Measurements from ENCODE around the gene NPC1L1. TPM values are rescaled to one million over a fixed set of nuclear protein-coding genes. Genes with fewer than 3 reads are reported as not detected.
"Not testable (repeated sequence)": the region's sequence is repeated elsewhere in the genome, so short reads cannot be mapped to it uniquely, and the experiment has no call there.

The NPC1L1 gene
- total RNA-seq, 1 experiment from 2014 or later = not detected

DNA sequence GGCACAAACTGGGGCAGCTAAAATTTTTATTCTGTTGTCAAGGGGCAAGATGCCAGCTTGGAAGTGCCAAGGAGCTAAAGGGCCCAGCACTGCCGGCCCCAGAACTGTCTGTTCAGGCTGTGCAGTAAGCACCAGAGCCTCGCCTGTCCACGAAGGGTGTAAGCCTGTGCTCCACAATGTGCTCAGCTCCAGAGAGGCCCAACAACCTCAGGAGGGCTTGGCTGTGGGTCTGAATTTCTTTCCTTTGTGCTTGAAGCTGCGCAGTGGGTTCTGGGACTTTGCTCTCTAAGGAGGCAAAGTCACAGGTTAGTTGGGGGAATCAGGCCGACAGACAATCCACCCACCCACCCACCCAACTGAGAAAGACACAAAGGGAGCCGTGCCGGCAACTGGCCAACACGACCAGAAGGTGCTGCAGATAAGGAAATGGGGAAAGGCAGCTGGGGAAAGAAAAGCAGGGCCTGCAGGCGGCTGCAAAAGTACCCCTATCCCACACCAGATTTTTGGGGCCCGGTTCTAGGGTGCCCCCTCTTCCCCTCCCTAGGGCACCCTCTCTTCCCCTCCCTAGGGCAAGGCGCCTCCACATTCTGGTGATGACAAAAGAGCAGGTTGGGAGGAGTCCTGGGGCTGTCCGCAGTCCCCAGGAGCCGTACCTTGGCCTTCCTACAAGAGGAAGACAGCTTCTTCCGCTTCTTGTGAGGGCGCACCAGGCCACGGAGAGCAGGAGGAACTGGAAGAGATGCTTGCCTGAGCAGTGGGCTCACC lies 24.8 kb upstream of the NPC1L1 start:
- DNase-seq (ENCODE audit: low spot score) = no peak

DNA sequence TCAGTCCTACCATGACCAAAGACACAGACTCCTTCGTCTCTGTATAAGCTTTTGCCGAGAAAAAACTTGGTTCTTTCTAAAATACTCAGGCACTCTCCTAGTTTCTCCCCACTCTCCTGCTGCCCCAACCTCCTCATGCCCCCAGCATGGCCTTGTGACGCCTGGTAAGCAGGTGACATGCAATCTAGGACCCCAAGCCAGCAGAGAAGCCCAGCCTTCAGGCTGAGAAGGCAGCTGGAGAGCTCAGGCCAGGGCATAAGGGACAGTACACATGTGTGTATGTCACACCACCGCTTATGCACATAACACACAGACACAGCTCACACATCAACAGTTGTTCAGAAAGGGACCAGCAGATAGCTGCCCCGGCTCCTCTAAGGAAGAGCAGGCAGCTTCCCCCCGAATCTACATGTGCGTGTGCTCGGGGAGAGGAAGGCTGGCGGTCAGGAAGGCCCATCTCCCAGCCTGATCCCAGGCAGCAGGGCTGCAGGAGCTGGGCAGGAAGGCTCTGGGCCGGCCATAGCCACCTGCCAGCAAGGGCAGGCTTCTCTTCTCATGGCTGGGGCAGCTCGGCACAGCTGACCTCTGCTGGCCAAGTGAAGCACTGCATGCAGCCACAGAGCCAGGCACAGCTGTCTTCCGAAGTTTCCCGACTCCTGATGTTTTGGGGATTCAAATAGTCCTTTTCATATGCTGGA lies 24.1 kb upstream of the NPC1L1 start:
- DNase-seq (ENCODE audit: low spot score) = peak; percentile 73

DNA sequence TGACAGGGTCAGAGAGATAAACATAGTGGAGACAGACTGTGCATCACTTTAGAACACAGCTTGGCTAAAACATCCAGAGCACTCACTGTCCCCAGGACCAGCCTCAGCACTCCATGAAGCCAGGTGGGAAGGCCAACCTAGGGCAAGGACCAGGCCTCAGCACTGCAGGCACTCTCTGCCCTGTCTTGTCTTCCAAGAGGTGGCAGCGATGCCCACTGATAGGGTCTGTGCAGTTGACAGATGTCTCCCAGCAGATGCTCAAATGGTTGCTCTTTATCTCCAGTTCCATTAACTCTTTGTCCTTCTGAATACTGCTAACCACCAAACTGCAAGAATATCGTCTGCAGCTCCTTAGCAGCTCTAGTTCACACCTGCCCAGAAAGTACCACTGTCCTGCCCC lies 23.5 kb upstream of the NPC1L1 start:
- no peak for DNase-seq (ENCODE audit: low spot score)

DNA sequence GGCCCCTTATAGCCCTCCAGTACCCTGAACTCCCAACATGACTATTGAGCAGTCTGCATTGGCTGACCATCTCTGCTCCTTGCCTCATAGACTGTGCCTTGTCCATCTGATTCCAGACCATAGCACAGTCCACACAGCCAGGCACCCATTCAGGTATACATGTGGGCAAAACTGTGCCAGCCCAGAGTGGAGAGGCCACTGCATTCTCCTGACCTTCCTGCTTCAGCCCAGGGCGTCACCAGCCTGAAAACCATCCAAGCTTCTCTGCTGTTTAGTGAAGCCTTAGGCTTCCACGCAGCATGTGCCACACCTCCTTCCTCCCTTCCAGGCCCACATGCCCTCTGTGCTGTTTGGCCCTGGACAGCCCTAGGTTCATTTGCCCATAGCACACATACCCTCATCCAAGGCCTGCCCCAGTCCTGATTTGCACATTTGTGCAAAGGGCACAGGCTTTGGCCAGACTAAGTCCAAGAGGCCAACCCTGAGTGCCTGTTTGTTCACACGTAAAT lies 22.1 kb upstream of the NPC1L1 start:
- no peak for DNase-seq (ENCODE audit: low spot score)

DNA sequence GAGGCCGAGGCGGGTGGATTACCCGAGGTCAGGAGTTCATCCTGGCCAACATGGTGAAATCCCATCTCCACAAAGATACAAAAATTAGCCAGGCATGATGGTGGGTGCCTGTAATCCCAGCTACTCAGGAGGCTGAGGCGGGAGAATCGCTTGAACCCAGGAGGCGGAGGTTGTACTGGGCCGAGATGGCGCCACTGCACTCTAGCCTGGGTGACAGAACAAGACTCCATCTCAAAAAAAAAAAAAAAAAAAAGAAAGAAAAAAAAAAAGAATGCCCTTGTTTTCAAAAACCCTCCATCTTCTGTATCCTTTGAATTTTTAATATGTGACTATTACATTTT lies 21.5 kb upstream of the NPC1L1 start:
- DNase-seq (ENCODE audit: low spot score) = not testable (repeated sequence)

DNA sequence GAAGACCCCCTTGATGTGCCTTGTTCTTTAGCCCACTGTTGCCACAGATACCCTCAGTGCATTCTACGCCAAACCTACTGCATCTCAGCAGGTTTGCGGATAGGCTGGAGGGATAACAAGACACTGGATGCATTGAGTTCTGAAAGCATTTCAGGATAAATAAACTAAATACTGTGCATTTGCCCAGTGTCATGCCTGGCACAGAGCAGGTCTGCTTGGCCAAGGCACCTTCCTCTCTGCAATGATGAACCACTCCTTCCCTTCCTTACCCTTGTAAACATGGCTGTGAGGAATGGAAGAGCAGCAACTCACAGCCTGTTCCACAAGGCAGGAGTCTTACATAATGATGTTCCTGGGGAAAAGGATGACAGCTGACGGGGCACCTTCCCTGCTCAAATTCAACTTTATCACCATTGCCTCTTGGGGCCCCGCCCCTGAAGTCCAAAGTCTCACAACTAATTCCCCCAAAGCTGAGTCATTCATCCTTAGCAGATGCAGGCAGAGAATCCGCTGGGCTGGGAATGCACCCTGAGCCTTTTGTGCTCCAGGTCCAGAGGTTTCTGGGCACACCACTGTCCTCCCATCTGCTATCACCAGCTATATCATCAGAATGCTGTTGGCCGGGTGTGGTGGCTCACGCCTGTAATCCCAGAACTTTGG lies 21.0 kb upstream of the NPC1L1 start:
- DNase-seq (ENCODE audit: low spot score) = peak; percentile 84

DNA sequence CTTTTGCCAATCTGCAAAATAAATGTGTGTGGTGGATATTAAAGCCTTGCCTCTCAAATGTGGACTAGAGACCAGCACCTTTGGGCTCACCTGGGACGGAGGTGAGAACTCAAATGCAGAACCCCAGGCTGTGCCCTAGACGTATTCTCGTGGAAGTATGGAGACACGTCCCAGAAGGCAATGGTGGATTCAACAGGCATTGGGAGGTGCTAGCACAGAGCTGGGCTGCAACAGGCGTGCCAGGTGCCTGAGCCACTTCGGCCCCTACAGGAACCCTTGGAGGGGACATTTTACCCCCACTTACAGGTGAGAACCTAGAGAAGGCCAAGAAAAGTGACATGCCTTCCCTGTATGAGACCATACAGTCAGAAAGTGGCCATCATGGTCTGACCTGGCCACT lies 20.4 kb upstream of the NPC1L1 start:
- no peak for DNase-seq (ENCODE audit: low spot score)

DNA sequence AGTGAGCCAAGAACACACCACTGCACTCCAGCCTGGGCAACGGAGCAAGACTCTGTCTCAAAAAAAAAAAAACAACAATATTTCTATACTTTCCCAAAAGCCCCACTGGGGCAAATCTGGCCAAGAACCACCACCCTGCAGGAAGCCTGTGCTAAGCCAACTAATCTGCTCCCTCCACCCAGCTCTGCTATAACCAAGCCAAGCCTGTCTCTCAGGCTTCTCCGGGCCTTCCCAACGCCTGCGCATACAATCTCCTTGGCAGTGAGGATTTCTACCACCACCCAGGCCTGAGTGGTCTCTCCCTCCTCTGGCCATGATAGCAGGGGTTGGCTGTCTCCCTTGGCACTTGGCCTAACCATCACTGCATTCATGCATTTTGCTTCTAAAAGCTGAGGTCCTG lies 18.4 kb upstream of the NPC1L1 start:
- no peak for DNase-seq (ENCODE audit: low spot score)

DNA sequence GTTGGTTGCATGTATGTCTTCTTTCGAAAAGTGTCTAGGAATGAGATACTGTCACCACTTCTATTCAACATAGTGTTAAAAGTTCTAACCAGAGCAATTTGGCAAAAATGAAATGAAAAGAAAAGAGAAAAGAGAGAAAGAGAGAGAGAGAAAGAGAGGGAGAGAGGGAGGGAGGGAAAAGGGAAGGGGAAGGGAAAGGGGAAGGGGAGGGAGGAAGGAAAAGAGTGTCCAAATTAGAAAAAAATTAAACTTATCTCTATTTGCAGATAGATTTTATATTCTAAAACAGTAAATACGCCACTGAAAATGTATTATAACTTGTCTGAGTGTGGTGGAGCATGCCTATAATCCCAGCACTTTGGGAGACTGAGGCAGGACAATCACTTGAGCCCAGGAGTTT lies 16.4 kb upstream of the NPC1L1 start:
- DNase-seq (ENCODE audit: low spot score) = no peak

DNA sequence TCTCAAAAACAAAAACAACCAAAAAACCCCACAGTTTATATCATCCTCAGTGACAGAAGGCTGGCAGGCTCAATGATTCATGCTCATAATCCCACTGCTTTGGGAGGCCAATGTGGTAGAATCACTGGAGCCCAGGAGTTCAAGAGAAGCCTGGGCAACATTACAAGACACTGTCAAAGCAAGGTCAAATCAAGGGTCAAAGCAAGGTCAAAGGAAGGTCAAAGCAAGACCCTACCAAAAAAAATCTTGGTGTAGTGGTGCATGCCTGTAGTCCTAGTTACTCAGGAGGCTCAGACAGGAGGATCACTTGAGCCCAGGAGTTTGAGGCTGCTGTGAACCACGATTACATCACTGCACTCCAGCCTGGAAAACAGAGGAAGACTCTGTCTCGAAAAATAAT lies 14.2 kb upstream of the NPC1L1 start:
- no peak for DNase-seq (ENCODE audit: low spot score)

DNA sequence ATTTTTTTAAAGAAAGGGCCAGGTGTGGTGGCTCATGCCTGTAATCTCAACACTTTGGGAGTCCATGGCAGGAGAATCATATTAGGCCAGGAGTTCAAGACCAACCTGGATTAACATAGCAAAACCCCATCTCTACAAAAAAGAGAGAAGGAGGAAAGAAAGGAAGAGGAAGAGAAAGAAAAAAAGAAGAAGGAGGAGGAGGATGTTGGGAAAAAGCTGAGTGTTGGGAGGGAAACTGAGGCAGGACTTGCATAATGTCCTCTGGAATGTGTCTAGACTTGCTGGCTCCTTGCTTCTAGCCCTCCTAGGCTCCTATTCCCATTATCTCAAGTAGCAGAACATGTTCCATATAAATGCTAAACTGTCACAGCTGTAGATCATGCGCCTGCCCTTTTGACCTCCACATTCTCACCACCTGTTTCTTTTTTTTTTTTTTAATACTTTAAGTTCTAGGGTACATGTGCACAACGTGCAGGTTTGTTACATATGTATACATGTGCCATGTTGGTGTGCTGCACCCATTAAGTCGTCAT lies 11.4 kb upstream of the NPC1L1 start:
- not testable (repeated sequence) for DNase-seq (ENCODE audit: low spot score)

DNA sequence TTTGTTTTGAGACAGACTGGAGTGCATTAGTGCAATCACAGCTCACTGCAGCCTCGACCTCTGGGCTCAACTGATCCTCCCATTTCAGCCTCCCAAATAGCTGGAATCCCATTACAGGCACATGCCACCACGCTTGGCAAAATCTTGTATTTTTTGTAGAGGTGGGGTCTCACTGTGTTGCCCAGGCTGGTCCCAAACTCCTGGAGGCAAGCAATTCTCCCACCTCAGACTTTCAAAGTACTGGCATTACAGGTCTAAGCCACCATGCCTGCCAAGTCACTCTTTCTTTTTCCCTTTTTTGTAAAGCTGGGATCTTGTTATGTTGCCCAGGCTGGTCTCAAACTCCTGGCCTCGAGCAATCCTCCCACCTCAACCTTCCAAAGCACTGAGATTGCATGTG lies 8.3 kb upstream of the NPC1L1 start:
- DNase-seq (ENCODE audit: low spot score) = no peak

DNA sequence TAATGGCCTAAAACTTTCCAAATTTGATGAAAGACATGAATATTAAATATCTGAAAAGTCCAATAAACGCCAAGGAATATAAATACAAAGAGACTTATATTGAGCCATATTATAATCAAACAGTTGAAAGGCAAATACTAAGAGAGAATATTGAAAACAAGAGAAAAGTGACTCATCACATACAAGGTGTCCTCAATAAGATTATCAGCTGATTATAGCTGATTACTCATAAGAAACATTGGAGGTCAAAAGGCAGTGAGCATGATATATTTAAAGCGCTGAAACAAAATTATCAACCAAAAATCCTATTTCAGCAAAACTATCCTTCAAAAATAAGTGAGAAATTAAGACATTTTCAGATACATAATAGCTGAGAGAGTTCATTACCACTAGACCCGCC lies 7.8 kb upstream of the NPC1L1 start:
- DNase-seq (ENCODE audit: low spot score) = no peak

DNA sequence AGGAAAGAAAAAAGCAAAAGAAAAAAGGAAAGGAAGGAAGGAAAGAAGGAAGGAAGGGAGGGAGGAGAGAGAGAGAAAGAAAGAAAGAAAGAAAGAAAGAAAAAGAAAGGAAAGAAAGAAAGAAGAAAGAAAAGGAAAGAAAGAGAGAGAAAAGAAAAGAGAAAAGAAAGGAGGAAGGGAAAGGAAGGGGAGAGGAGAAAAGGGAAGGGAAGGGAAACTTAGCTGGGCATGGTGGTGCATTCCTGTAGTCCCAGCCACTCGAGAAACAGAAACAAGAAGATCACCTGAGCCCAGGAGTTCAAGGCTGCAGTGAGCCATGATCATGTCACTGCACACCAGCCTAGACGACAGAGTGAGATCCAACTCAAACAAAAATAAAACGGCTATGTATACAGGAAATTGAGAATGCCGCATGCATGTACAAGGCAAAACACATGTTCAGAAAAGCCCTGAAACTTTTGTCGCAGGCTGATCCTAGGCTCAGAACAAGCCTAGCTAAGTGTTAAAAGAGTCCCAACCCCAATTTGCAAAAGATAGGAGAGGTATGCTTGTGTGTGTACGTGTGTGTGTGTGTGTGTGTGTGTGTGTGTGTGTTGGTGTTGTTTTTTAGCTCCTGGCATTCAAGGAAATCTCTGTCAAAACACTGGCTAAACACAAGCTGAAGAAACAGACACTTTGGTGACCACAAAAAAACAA lies 6.6 kb upstream of the NPC1L1 start:
- DNase-seq (ENCODE audit: low spot score) = no peak

DNA sequence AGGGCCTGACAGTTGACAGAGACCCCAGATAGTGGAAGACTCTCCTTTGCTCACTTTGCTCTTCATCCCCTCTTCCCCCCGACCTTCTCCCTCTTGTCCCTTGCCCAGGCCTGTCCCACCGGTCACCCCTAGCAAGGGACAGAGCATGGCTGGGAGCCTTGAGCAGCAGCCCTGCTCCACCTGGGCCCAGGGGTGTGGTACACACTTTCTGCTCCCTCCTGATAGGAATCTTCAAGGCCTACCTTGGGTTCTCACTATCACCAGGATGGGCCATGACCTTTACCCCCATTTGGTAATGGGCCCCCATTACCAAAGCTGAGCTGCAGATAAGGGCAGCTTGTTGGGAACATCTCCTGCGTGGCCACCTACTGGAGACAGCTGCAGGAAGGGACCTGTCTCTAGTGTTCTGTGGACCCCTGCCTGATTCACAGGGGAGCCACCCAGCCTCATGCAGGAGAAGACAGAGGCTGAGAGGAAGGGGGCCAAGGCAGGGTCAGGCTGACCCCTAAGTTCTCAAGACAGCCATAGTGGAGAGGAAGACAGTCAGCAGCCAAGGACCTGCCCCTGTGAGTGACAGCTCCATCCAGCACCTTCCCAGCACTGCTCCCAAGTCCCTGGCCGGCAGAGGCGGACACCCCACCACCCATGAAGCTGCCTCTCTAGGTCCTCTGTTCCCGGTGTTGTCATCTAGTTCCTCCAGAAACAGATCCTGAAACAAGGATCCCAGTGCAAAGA lies 913 bp upstream of the NPC1L1 start:
- peak; percentile 14 for DNase-seq (ENCODE audit: low spot score)

DNA sequence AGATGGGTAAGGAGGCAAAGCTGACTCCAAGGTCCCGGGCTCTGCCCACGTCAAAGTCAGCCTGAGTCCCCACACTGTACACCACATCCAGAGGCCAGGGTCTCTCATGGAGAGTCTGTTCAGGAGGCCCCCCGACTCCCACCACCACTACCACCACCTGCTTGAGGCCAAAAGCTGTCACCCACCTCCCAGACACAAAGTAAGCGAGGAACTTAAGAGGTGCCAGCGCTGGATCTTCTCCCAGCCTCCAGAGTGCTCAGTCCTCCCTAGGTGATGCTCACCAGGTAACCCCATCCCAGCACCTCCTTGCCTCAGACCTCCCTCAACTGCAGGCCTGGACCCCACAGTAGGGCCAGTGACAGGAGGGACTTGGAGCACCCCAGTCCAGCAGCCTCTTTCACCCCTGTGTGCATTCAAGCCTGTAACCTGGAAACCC lies 520 bp downstream of the NPC1L1 start:
- DNase-seq (ENCODE audit: low spot score) = peak; percentile 12

DNA sequence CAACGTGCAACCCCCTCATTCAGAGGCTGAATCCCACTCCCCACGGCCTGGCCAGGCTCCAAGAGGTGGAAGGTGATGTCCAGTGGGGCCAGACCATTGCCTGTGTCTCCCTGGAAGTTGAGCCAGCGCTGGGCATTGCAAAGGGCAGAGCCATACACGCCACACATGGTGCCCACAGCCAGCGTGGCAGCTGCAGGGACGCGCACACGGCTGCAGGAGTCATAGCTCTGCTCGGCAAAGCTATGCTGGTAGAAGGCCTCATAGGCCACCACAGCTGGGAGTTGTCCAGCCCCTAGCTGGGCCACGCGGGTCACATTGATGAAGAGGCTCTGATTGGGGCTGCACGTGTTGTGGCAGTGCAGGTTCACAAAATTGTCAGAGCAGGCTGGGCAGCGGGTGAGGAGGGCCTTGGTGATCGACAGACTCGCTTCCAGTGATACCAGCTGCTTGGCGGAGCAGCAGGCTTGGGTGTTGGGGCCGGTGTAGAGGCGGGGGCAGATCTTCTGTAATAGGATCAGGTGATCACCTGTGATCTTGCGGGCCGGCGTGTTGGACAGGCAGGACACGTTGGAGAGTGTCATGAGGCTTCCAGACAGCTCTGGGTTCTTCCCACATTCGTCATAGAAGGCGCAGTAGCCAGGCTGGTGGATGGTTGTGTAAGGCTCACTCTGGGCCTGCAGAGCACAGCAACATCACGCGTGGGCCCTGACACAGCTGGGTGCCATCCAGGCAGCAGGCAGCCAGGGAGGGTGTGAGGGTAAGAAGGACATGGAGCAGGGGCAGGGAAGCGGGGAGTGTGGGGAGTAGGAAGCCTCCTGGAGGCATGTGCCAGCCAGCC lies 1.2 kb downstream of the NPC1L1 start:
- DNase-seq (ENCODE audit: low spot score) = peak; percentile 14

DNA sequence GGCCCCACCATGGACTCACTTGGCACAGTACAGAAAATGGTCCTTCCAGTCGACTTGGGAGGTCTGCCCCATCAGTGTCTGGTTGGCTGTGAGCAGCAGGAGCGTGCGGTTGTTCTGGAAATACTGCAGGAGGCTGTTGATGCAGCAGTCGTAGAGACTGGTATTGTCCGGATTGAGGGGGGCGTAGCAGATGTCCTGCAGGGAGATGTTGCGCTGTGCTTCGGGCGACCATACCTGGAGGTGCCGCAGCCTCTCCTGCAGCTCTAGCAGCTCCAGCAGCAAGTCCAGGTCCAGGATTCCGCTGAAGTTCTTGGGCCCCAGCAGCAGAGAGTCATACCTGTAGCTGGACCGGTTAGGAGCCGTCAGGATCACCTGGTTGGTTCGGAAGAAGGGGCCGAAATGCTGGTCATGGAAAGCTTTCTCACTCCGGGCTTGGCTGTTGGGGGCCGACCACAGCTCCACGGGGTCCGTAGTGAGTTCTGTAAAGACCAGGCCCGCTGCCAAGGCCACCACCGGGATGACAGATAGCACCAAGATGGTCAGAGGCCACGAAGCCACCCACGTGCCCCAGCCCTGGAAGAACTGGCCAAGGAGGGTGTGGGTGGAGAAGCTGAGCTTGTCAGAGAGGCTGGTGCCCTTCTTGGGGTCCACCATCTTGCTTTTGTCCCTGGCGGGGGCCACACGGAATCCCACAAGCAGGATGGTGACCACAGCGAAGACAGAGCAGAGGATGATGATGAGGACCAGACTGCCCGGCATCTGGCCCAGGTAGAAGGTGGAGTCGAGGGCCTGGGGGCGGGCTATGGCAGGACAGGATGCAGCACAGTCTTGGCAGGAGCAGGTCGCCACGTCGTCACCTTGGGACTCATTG lies 2.1 kb downstream of the NPC1L1 start:
- peak; percentile 21 for DNase-seq (ENCODE audit: low spot score)

DNA sequence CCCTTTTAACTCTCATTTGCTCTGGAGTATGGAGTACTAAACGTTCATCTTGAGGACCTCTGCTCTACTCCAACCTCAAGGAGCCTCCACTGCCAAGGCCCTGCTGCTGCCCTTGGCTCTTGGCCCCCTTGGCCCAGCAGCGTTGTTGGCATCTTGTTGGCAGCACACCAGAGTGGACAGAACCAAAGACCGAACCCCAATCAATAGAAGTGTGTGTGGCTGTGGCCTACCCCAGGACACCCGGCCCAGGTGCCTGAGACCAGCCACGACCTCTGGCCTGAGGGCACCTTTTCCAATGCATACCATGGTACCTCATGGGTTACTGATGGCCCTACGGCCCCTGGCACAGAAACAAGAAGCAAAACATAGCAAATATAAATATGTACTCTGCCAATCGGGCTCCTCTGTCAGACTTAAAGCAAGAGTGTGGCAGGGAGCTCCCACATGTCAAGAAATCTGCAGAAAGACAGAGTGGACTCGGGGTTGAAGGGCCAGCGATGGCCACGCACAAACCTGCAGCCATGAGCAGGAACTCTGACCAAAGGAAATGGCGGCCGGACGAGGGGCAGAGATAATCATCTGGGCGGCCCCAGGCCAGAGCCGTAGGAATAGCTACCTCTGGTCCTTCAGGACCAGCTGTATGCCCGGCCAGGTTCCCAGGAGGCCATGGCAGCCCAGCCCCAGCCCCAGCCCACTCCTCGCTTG lies 2.9 kb downstream of the NPC1L1 start:
- no peak for DNase-seq (ENCODE audit: low spot score)

Measured in H4 (cell line).